Kidney (tissue), 14 donors: Measurements from ENCODE around the gene NCOA1. TPM values are rescaled to one million over a fixed set of nuclear protein-coding genes. Genes with fewer than 3 reads are reported as not detected.

Experiments
- DNase-seq, 5 donors: peaks; one replicate each; pipeline ENCODE4 v3.0.0-alpha.2; 2013 to 2020
- FAIRE-seq: peaks from 2 replicates; lab custom pipeline; 2012; peaks lifted over from hg19 to GRCh38; lab: Jason Lieb, UNC
- H3K27ac ChIP-seq, 2 donors: one replicate each; pipeline ENCODE4 v1.7.0; 2013; ENCODE audit warnings: low read depth in 2 of 2, low read length in 2 of 2, inconsistent platforms in 1 of 2
- H3K27me3 ChIP-seq: one replicate; pipeline ENCODE4 v1.7.1; 2013; ENCODE audit warnings: low read length, inconsistent platforms; ENCODE audit not compliant: control insufficient read depth, insufficient read depth
- H3K36me3 ChIP-seq, 3 donors: one replicate each; pipeline versions ENCODE4 v1.7.0 to v1.7.1; 2013; ENCODE audit warnings: low read length in 3 of 3, control low read depth in 1 of 3, inconsistent platforms in 1 of 3; ENCODE audit not compliant: insufficient read depth in 3 of 3, control insufficient read depth in 2 of 3
- H3K4me1 ChIP-seq, 3 donors: one replicate each; pipeline versions ENCODE4 v1.7.0 to v1.7.1; 2013; ENCODE audit warnings: low read length in 3 of 3, inconsistent platforms in 1 of 3, low read depth in 1 of 3; ENCODE audit not compliant: control insufficient read depth in 2 of 3, insufficient read depth in 2 of 3
- H3K4me3 ChIP-seq, 3 donors: one replicate each; pipeline versions ENCODE4 v1.7.0 to v1.8.1; 2013; ENCODE audit warnings: low read length in 3 of 3, control low read depth in 1 of 3, inconsistent platforms in 1 of 3
- H3K9ac ChIP-seq, 3 donors: one replicate each; pipeline versions ENCODE4 v1.7.0 to v1.7.1; 2013; ENCODE audit warnings: low read length in 3 of 3, control low read depth in 1 of 3, inconsistent platforms in 1 of 3
- H3K9me3 ChIP-seq, 3 donors: one replicate each; pipeline versions ENCODE4 v1.7.0 to v1.7.1; 2013; ENCODE audit warnings: low read length in 3 of 3, control low read depth in 1 of 3, inconsistent platforms in 1 of 3; ENCODE audit not compliant: control insufficient read depth in 2 of 3, insufficient read depth in 1 of 3
- CTCF ChIP-seq: IDR thresholded peaks from 3 replicates; pipeline ENCODE4 v1.5.1; 2012; ENCODE audit warnings: mild to moderate bottlenecking, moderate library complexity, borderline replicate concordance; ENCODE audit not compliant: insufficient read depth; ENCODE audit errors: extremely low read depth
- intact Hi-C: fragments of 100-400 bp; cut with DNase I; formaldehyde crosslinking; loops from one replicate; pipeline ENCODE4 v1.11.1; 2022
- polyA plus RNA-seq: library from polyadenylated mRNA; stranded (reverse); fragments of 350-450 nt; fragmentation: Illumina TruSeq; extraction: RNeasy Lipid Tissue Mini Kit (QIAGEN cat#74804); gene quantifications from one replicate; pipeline ENCODE4 v1.2.3, GENCODE V29; 2014; ENCODE audit warnings: low read depth, low replicate concordance; ENCODE audit not compliant: insufficient read depth
- total RNA-seq: library from RNA; stranded (reverse); fragmentation: NEBNext Ultra II Directional; extraction: Animal tissue kit (Norgen Biotek cat#: 25700); gene quantifications from one replicate; pipeline ENCODE4 v1.2.1, GENCODE V29; 2021
- donor health status: control.
- donor health status: control.
- donor health status: control.
- donor health status: control.
- donor health status: control.
- donor health status: DM: yes; HTN: yes; CAD: no.
- donor health status: Normal renal cell carcinoma (clear cell type).

NCOA1 gene
- total and polyA plus RNA-seq, 2 donors from 2014 or later: 11.6 to 41.5 TPM

- Histone ChIP-seq H3K9ac (no peak overlapping the region), H3K36me3 (peaks cover 2 to 5% (median 3%) of the 10 kb centered on the region in 3 donors), H3K27me3 (no peaks in the 10 kb centered on the region), H3K4me1 (no peaks in the 10 kb centered on the region), H3K27ac (no peak overlapping the region), H3K4me3 (no peak overlapping the region), H3K9me3 (no peaks in the 10 kb centered on the region)
- no peak for TF ChIP-seq CTCF
- FAIRE-seq (no peak), DNase-seq (no peak)
- intact Hi-C loops: no loop called here
Measured at GRCh38 chr2:24712296-24712695, 221.2 kb downstream of the NCOA1 start.

GRCh38 chr2:24717263-24717951, 226.4 kb downstream of the NCOA1 start:
- DNase-seq: no peak
- Histone ChIP-seq H3K4me3 (no peak overlapping the region), H3K4me1 (peaks cover 0 to 3% (median 0%) of the 10 kb centered on the region in 3 donors), H3K36me3 (peaks cover 0 to 2% (median under 1%) of the 10 kb centered on the region in 3 donors), H3K27me3 (no peaks in the 10 kb centered on the region), H3K9ac (no peak overlapping the region), H3K27ac (no peak overlapping the region), H3K9me3 (no peaks in the 10 kb centered on the region)
- FAIRE-seq: no peak
- no peak for TF ChIP-seq CTCF
- intact Hi-C loops: no loop called here

DNA sequence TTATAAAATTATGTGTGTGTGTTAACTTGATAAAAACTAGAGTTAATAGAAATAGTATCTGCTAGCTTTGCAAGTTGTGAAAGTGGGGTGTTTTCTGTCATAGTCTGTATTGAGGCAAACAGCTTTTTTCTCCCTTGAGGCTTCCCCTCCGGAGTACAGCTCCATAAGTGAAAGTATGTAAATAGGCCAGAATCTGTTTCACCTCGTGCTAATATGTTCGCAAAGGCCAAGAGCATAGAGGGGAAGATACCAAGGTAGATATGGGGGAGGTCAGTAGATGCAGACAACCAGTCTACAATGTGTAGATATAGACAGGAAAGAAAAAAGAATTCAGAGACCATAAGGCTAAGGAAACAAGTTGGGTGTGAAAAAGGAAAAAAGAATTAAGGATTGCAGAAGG, 229.3 kb downstream of the NCOA1 start:
- Histone ChIP-seq H3K9me3 (no peaks in the 10 kb centered on the region), H3K27me3 (no peaks in the 10 kb centered on the region), H3K4me3 (no peak overlapping the region), H3K4me1 (peaks cover 0 to 3% (median 0%) of the 10 kb centered on the region in 3 donors), H3K27ac (no peak overlapping the region), H3K9ac (no peak overlapping the region), H3K36me3 (no peaks in the 10 kb centered on the region)
- no peak for TF ChIP-seq CTCF
- DNase-seq (no peak), FAIRE-seq (no peak)
- intact Hi-C loops: no loop called here
